Fibroblast of lung (primary cell): Measurements from ENCODE around the gene ZBTB7C. TPM values are rescaled to one million over a fixed set of nuclear protein-coding genes. Genes with fewer than 3 reads are reported as not detected.

Source experiments
- DNase-seq, 2 donors: peaks; one replicate each; pipeline versions ENCODE4 v3.0.0 to v3.0.0-alpha.2; 2010; ENCODE audit warnings: low read depth in 2 of 2
- H2AFZ ChIP-seq: 2 replicates; pipeline ENCODE4 v1.5.1; 2012; ENCODE audit warnings: low read length, control low read depth, inconsistent platforms
- H3K27ac ChIP-seq: 2 replicates; pipeline ENCODE4 v1.5.1; 2011; ENCODE audit warnings: low read length, control low read depth; ENCODE audit not compliant: insufficient read depth
- H3K27me3 ChIP-seq: 2 replicates; pipeline ENCODE4 v1.5.1; 2011; ENCODE audit warnings: mild to moderate bottlenecking, low read length; ENCODE audit not compliant: control insufficient read depth, insufficient read depth
- H3K36me3 ChIP-seq: 2 replicates; pipeline ENCODE4 v1.5.1; 2011; ENCODE audit warnings: low read length; ENCODE audit not compliant: control insufficient read depth, insufficient read depth
- H3K4me1 ChIP-seq: 2 replicates; pipeline ENCODE4 v1.5.1; 2011; ENCODE audit warnings: low read length; ENCODE audit not compliant: control insufficient read depth, insufficient read depth; ENCODE audit errors: extremely low read depth
- H3K4me2 ChIP-seq: 2 replicates; pipeline ENCODE4 v1.5.1; 2011; ENCODE audit warnings: low read length, control low read depth; ENCODE audit not compliant: insufficient read depth; ENCODE audit errors: extremely low read depth
- H3K4me3 ChIP-seq, 4 experiments: fragments of 200-600 bp in 1 of 4; sonication (generic) in 1 of 4; replicated peaks in 1 of 4; 2 replicates each; pipeline ENCODE4 v1.5.1; 2011 to 2016; ENCODE audit warnings: low read length in 4 of 4, low read depth in 3 of 4, mild to moderate bottlenecking in 3 of 4, control low read depth in 2 of 4, inconsistent platforms in 1 of 4, mixed read lengths in 1 of 4; ENCODE audit not compliant: insufficient read depth in 1 of 4; ENCODE audit errors: control extremely low read depth in 1 of 4
- H3K79me2 ChIP-seq: 2 replicates; pipeline ENCODE4 v1.5.1; 2012; ENCODE audit warnings: mild to moderate bottlenecking, low read length, inconsistent platforms; ENCODE audit not compliant: control insufficient read depth, insufficient read depth
- H3K9ac ChIP-seq: 2 replicates; pipeline ENCODE4 v1.5.1; 2011; ENCODE audit warnings: mild to moderate bottlenecking, low read length, control low read depth; ENCODE audit not compliant: insufficient read depth
- H3K9me3 ChIP-seq: 2 replicates; pipeline ENCODE4 v1.5.1; 2012; ENCODE audit warnings: low read depth, low read length; ENCODE audit not compliant: control insufficient read depth, insufficient read depth
- H4K20me1 ChIP-seq: 2 replicates; pipeline ENCODE4 v1.5.1; 2011; ENCODE audit warnings: low read length; ENCODE audit not compliant: control insufficient read depth, insufficient read depth; ENCODE audit errors: extremely low read depth
- CTCF ChIP-seq, 2 donors: IDR thresholded peaks in 1 of 2; conservative IDR thresholded peaks in 1 of 2; 1 replicate in 1 of 2; 2 replicates in 1 of 2; pipeline ENCODE4 v1.5.1; 2011 to 2012; ENCODE audit warnings: low read length in 2 of 2, control low read depth in 1 of 2, inconsistent platforms in 1 of 2, low read depth in 1 of 2, mild to moderate bottlenecking in 1 of 2
- EZH2 ChIP-seq: IDR thresholded peaks from 2 replicates; pipeline ENCODE4 v1.5.1; 2012; ENCODE audit warnings: low read length, control low read depth, mild to moderate bottlenecking; ENCODE audit errors: missing control alignments
- polyA plus RNA-seq, 2 donors: library from polyadenylated mRNA; depleted of rRNA in 1 of 2; stranded (reverse) in 1 of 2; unstranded in 1 of 2; fragments of >200 nt; gene quantifications; 2 replicates each; pipeline ENCODE4 v1.2.1, GENCODE V29; 2011 to 2012; ENCODE audit warnings: missing spikeins in 1 of 2
- total RNA-seq: library from RNA; depleted of rRNA; stranded (reverse); fragments of >200 nt; gene quantifications from 2 replicates; pipeline ENCODE4 v1.2.1, GENCODE V29; 2014

Gene ZBTB7C
- total and polyA plus RNA-seq, 2 donors (not counting 1 experiment from before 2014, with no cell fraction given): 0.19 to 0.33 TPM

GRCh38 chr18:47990981-47991380 is 418.2 kb downstream of the ZBTB7C start:
- H3K27ac ChIP-seq: no peak overlapping the region
- TF ChIP-seq CTCF (conservative IDR thresholded peaks at IDR 0.05 in 1 of 2, IDR thresholded peaks at IDR 0.05 in 1 of 2; ENCODE audit: low read depth in 1 of 2, low read length in 2 of 2): no peak
- no peak for TF ChIP-seq EZH2
- no peaks in the 10 kb centered on the region for H3K27me3 ChIP-seq

GRCh38 chr18:47987388-47987699 is 421.8 kb downstream of the ZBTB7C start:
- H3K4me2 ChIP-seq: no peak overlapping the region
- H4K20me1 ChIP-seq: no peaks in the 10 kb centered on the region
- H3K4me3 ChIP-seq: no peak overlapping the region

More at GRCh38 chr18:47990981-47991380, 418.2 kb downstream of the ZBTB7C start:
- Histone ChIP-seq H3K79me2 (no peaks in the 10 kb centered on the region), H2AFZ (no peak overlapping the region), H3K4me2 (no peak overlapping the region), H3K4me3 (no peak overlapping the region), H4K20me1 (no peaks in the 10 kb centered on the region), H3K9ac (no peak overlapping the region), H3K4me1 (no peaks in the 10 kb centered on the region), H3K9me3 (no peaks in the 10 kb centered on the region), H3K36me3 (no peaks in the 10 kb centered on the region)
- no peak for DNase-seq

GRCh38 chr18:47986620-47987387 is 422.4 kb downstream of the ZBTB7C start:
- Histone ChIP-seq H3K79me2 (no peaks in the 10 kb centered on the region), H3K36me3 (no peaks in the 10 kb centered on the region), H2AFZ (no peak overlapping the region), H3K9me3 (no peaks in the 10 kb centered on the region), H3K27me3 (no peaks in the 10 kb centered on the region), H3K9ac (no peak overlapping the region), H3K4me3 (no peak overlapping the region), H3K27ac (no peak overlapping the region), H4K20me1 (no peaks in the 10 kb centered on the region), H3K4me1 (no peaks in the 10 kb centered on the region), H3K4me2 (no peak overlapping the region)
- TF ChIP-seq EZH2: no peak
- no peak for TF ChIP-seq CTCF (conservative IDR thresholded peaks at IDR 0.05 in 1 of 2, IDR thresholded peaks at IDR 0.05 in 1 of 2; ENCODE audit: low read depth in 1 of 2, low read length in 2 of 2)
- peak in 1 of 2 donors; percentile 12 for DNase-seq

More at GRCh38 chr18:47987388-47987699, 421.8 kb downstream of the ZBTB7C start:
- H3K36me3 ChIP-seq: no peaks in the 10 kb centered on the region
- no peaks in the 10 kb centered on the region for H3K27me3 ChIP-seq
- TF ChIP-seq CTCF (conservative IDR thresholded peaks at IDR 0.05 in 1 of 2, IDR thresholded peaks at IDR 0.05 in 1 of 2; ENCODE audit: low read depth in 1 of 2, low read length in 2 of 2): no peak
- TF ChIP-seq EZH2: no peak
- H3K79me2 ChIP-seq: no peaks in the 10 kb centered on the region
- H3K4me1 ChIP-seq: no peaks in the 10 kb centered on the region
- no peaks in the 10 kb centered on the region for H3K9me3 ChIP-seq
- DNase-seq: no peak
- no peak overlapping the region for H3K9ac ChIP-seq
- H2AFZ ChIP-seq: no peak overlapping the region
- H3K27ac ChIP-seq: no peak overlapping the region
